ENCODE data around the gene CETP.
"Not testable (repeated sequence)": the region's sequence is repeated elsewhere in the genome, so short reads cannot be mapped to it uniquely, and the experiment has no call there.

Gene CETP

GRCh38 chr16:56961851-56962281, at the start of gene CETP:
TSS of gene CETP (plus strand) at chr16:56961950. CDS start at chr16:56961980, 30 bp downstream.
- DNase-seq: no peak

GRCh38 chr16:56912746-56913708, 48.7 kb upstream of the CETP start:
- no peak for DNase-seq

- no peak for DNase-seq
These were observed 46.9 kb upstream of the CETP start for GRCh38 chr16:56914896-56915295.

GRCh38 chr16:56915336-56916119, 46.2 kb upstream of the CETP start:
- no peak for DNase-seq

- no peak for DNase-seq
These were observed 45.0 kb upstream of the CETP start for GRCh38 chr16:56916571-56917403.

- no peak for DNase-seq
These were observed 43.2 kb upstream of the CETP start for GRCh38 chr16:56918467-56919012.

- DNase-seq: no peak
These were observed 42.5 kb upstream of the CETP start for GRCh38 chr16:56919099-56919800.

GRCh38 chr16:56921571-56921970, 40.2 kb upstream of the CETP start:
- DNase-seq: no peak

- DNase-seq: no peak
These were observed 38.2 kb upstream of the CETP start for GRCh38 chr16:56923481-56924091.

GRCh38 chr16:56927471-56927870, 34.3 kb upstream of the CETP start:
- DNase-seq: no peak

- no peak for DNase-seq
These were observed 32.1 kb upstream of the CETP start for GRCh38 chr16:56929639-56930038.

- no peak for DNase-seq
These were observed 31.1 kb upstream of the CETP start for GRCh38 chr16:56930486-56931270.

- DNase-seq: no peak
These were observed 30.4 kb upstream of the CETP start for GRCh38 chr16:56931271-56931891.

- DNase-seq: peak; percentile 57
These were observed 29.6 kb upstream of the CETP start, which contains the start of gene HERPUD1 for GRCh38 chr16:56931892-56932720. TSS of gene HERPUD1 (plus strand) at chr16:56932142. CDS start at chr16:56932245, 103 bp downstream.

- DNase-seq: no peak
These were observed 28.8 kb upstream of the CETP start for GRCh38 chr16:56932721-56933619.

GRCh38 chr16:56933828-56934598, 27.7 kb upstream of the CETP start:
- DNase-seq: no peak

- DNase-seq: not testable (repeated sequence)
These were observed 27.1 kb upstream of the CETP start for GRCh38 chr16:56934599-56935145.

Data from cortex of kidney (tissue), 1 donor.